ENCODE results near the gene CDH19.

The CDH19 gene

GRCh38 chr18:66566616-66567015 lies 37.3 kb downstream of the CDH19 start:
- 81 to 86% methylated on average over 3 of the region's 5 CpGs for WGBS, 2 experiments (ENCODE audit: insufficient coverage in 2 of 2)
- H3K4me3 ChIP-seq (ENCODE audit: extremely low read depth, insufficient read depth, low read length, poor library complexity, severe bottlenecking), result no peak overlapping the region
- H3K36me3 ChIP-seq (ENCODE audit: control insufficient read depth, insufficient read depth, low read length), result no peaks in the 10 kb centered on the region
- no peaks in the 10 kb centered on the region for H3K9me3 ChIP-seq (ENCODE audit: control insufficient read depth, low read length)
- H3K4me1 ChIP-seq (ENCODE audit: control insufficient read depth, insufficient read depth, low read length, poor library complexity, severe bottlenecking), result no peaks in the 10 kb centered on the region
- H3K27ac ChIP-seq (ENCODE audit: low read depth, low read length, severe bottlenecking), result no peak overlapping the region

- Histone ChIP-seq H3K4me3 (ENCODE audit: extremely low read depth, insufficient read depth, low read length, poor library complexity, severe bottlenecking) (no peak overlapping the region), H3K4me1 (ENCODE audit: control insufficient read depth, insufficient read depth, low read length, poor library complexity, severe bottlenecking) (no peaks in the 10 kb centered on the region), H3K27ac (ENCODE audit: low read depth, low read length, severe bottlenecking) (no peak overlapping the region), H3K9me3 (ENCODE audit: control insufficient read depth, low read length) (no peaks in the 10 kb centered on the region), H3K36me3 (ENCODE audit: control insufficient read depth, insufficient read depth, low read length) (no peaks in the 10 kb centered on the region)
Observed at GRCh38 chr18:66564236-66564635, 39.7 kb downstream of the CDH19 start.

GRCh38 chr18:66562279-66562678 lies 41.6 kb downstream of the CDH19 start:
- Histone ChIP-seq H3K36me3 (ENCODE audit: control insufficient read depth, insufficient read depth, low read length) (no peaks in the 10 kb centered on the region), H3K4me3 (ENCODE audit: extremely low read depth, insufficient read depth, low read length, poor library complexity, severe bottlenecking) (no peak overlapping the region), H3K4me1 (ENCODE audit: control insufficient read depth, insufficient read depth, low read length, poor library complexity, severe bottlenecking) (no peaks in the 10 kb centered on the region), H3K27ac (ENCODE audit: low read depth, low read length, severe bottlenecking) (no peak overlapping the region), H3K9me3 (ENCODE audit: control insufficient read depth, low read length) (no peaks in the 10 kb centered on the region)
- 74 to 82% methylated on average over 4 of the region's 6 CpGs for WGBS, 2 experiments (ENCODE audit: insufficient coverage in 2 of 2)

GRCh38 chr18:66560094-66560493 lies 43.8 kb downstream of the CDH19 start:
- H3K4me1 ChIP-seq (ENCODE audit: control insufficient read depth, insufficient read depth, low read length, poor library complexity, severe bottlenecking), result no peaks in the 10 kb centered on the region
- 100% methylated on average over 2 of the region's 4 CpGs; no CpG with 5 or more reads in 1 of the 2 experiments for WGBS, 2 experiments (ENCODE audit: insufficient coverage in 2 of 2)

GRCh38 chr18:66558773-66559172 lies 45.1 kb downstream of the CDH19 start:
- no peaks in the 10 kb centered on the region for H3K9me3 ChIP-seq (ENCODE audit: control insufficient read depth, low read length)
- WGBS, 2 experiments (ENCODE audit: insufficient coverage in 2 of 2), result 100% methylated on average over 1 of the region's 5 CpGs; no CpG with 5 or more reads in 1 of the 2 experiments
- H3K27ac ChIP-seq (ENCODE audit: low read depth, low read length, severe bottlenecking), result no peak overlapping the region

More at GRCh38 chr18:66560094-66560493, 43.8 kb downstream of the CDH19 start:
- H3K9me3 ChIP-seq (ENCODE audit: control insufficient read depth, low read length), result no peaks in the 10 kb centered on the region
- no peak overlapping the region for H3K27ac ChIP-seq (ENCODE audit: low read depth, low read length, severe bottlenecking)
- no peaks in the 10 kb centered on the region for H3K36me3 ChIP-seq (ENCODE audit: control insufficient read depth, insufficient read depth, low read length)
- no peak overlapping the region for H3K4me3 ChIP-seq (ENCODE audit: extremely low read depth, insufficient read depth, low read length, poor library complexity, severe bottlenecking)

GRCh38 chr18:66557091-66557490 lies 46.8 kb downstream of the CDH19 start:
- Histone ChIP-seq H3K4me1 (ENCODE audit: control insufficient read depth, insufficient read depth, low read length, poor library complexity, severe bottlenecking) (no peaks in the 10 kb centered on the region), H3K4me3 (ENCODE audit: extremely low read depth, insufficient read depth, low read length, poor library complexity, severe bottlenecking) (no peak overlapping the region), H3K27ac (ENCODE audit: low read depth, low read length, severe bottlenecking) (no peak overlapping the region), H3K9me3 (ENCODE audit: control insufficient read depth, low read length) (no peaks in the 10 kb centered on the region), H3K36me3 (ENCODE audit: control insufficient read depth, insufficient read depth, low read length) (no peaks in the 10 kb centered on the region)

More at GRCh38 chr18:66558773-66559172, 45.1 kb downstream of the CDH19 start:
- Histone ChIP-seq H3K36me3 (ENCODE audit: control insufficient read depth, insufficient read depth, low read length) (no peaks in the 10 kb centered on the region), H3K4me1 (ENCODE audit: control insufficient read depth, insufficient read depth, low read length, poor library complexity, severe bottlenecking) (no peaks in the 10 kb centered on the region), H3K4me3 (ENCODE audit: extremely low read depth, insufficient read depth, low read length, poor library complexity, severe bottlenecking) (no peak overlapping the region)

GRCh38 chr18:66555585-66555984 lies 48.3 kb downstream of the CDH19 start:
- Histone ChIP-seq H3K36me3 (ENCODE audit: control insufficient read depth, insufficient read depth, low read length) (no peaks in the 10 kb centered on the region), H3K9me3 (ENCODE audit: control insufficient read depth, low read length) (no peaks in the 10 kb centered on the region), H3K27ac (ENCODE audit: low read depth, low read length, severe bottlenecking) (no peak overlapping the region), H3K4me1 (ENCODE audit: control insufficient read depth, insufficient read depth, low read length, poor library complexity, severe bottlenecking) (no peaks in the 10 kb centered on the region), H3K4me3 (ENCODE audit: extremely low read depth, insufficient read depth, low read length, poor library complexity, severe bottlenecking) (no peak overlapping the region)
- 93 to 100% methylated on average over 2 of the region's 2 CpGs for WGBS, 2 experiments (ENCODE audit: insufficient coverage in 2 of 2)

- Histone ChIP-seq H3K4me3 (ENCODE audit: extremely low read depth, insufficient read depth, low read length, poor library complexity, severe bottlenecking) (no peak overlapping the region), H3K36me3 (ENCODE audit: control insufficient read depth, insufficient read depth, low read length) (no peaks in the 10 kb centered on the region), H3K9me3 (ENCODE audit: control insufficient read depth, low read length) (no peaks in the 10 kb centered on the region), H3K27ac (ENCODE audit: low read depth, low read length, severe bottlenecking) (no peak overlapping the region), H3K4me1 (ENCODE audit: control insufficient read depth, insufficient read depth, low read length, poor library complexity, severe bottlenecking) (no peaks in the 10 kb centered on the region)
- WGBS, 2 experiments (ENCODE audit: insufficient coverage in 2 of 2), result no CpG with 5 or more reads among the region's 1 CpG
Observed at GRCh38 chr18:66553824-66554223, 50.1 kb downstream of the CDH19 start.

- no peak overlapping the region for H3K4me3 ChIP-seq (ENCODE audit: extremely low read depth, insufficient read depth, low read length, poor library complexity, severe bottlenecking)
- H3K36me3 ChIP-seq (ENCODE audit: control insufficient read depth, insufficient read depth, low read length), result no peaks in the 10 kb centered on the region
- no peaks in the 10 kb centered on the region for H3K9me3 ChIP-seq (ENCODE audit: control insufficient read depth, low read length)
- no peaks in the 10 kb centered on the region for H3K4me1 ChIP-seq (ENCODE audit: control insufficient read depth, insufficient read depth, low read length, poor library complexity, severe bottlenecking)
- WGBS, 2 experiments (ENCODE audit: insufficient coverage in 2 of 2), result 79 to 97% methylated on average over 3 of the region's 3 CpGs
- no peak overlapping the region for H3K27ac ChIP-seq (ENCODE audit: low read depth, low read length, severe bottlenecking)
Observed at GRCh38 chr18:66550366-66550765, 53.5 kb downstream of the CDH19 start.

GRCh38 chr18:66548747-66549146 lies 55.1 kb downstream of the CDH19 start:
- Histone ChIP-seq H3K4me3 (ENCODE audit: extremely low read depth, insufficient read depth, low read length, poor library complexity, severe bottlenecking) (no peak overlapping the region), H3K9me3 (ENCODE audit: control insufficient read depth, low read length) (no peaks in the 10 kb centered on the region), H3K27ac (ENCODE audit: low read depth, low read length, severe bottlenecking) (no peak overlapping the region), H3K4me1 (ENCODE audit: control insufficient read depth, insufficient read depth, low read length, poor library complexity, severe bottlenecking) (no peaks in the 10 kb centered on the region), H3K36me3 (ENCODE audit: control insufficient read depth, insufficient read depth, low read length) (no peaks in the 10 kb centered on the region)
- 52 to 60% methylated on average over 1 to 2 of the region's 3 CpGs for WGBS, 2 experiments (ENCODE audit: insufficient coverage in 2 of 2)

- H3K36me3 ChIP-seq (ENCODE audit: control insufficient read depth, insufficient read depth, low read length), result no peaks in the 10 kb centered on the region
- 64 to 80% methylated on average over 2 of the region's 4 CpGs for WGBS, 2 experiments (ENCODE audit: insufficient coverage in 2 of 2)
- H3K4me3 ChIP-seq (ENCODE audit: extremely low read depth, insufficient read depth, low read length, poor library complexity, severe bottlenecking), result no peak overlapping the region
- no peak overlapping the region for H3K27ac ChIP-seq (ENCODE audit: low read depth, low read length, severe bottlenecking)
- H3K4me1 ChIP-seq (ENCODE audit: control insufficient read depth, insufficient read depth, low read length, poor library complexity, severe bottlenecking), result no peaks in the 10 kb centered on the region
- H3K9me3 ChIP-seq (ENCODE audit: control insufficient read depth, low read length), result no peaks in the 10 kb centered on the region
Observed at GRCh38 chr18:66534110-66534509, 69.8 kb downstream of the CDH19 start.

GRCh38 chr18:66533693-66534092 lies 70.2 kb downstream of the CDH19 start:
- no peaks in the 10 kb centered on the region for H3K9me3 ChIP-seq (ENCODE audit: control insufficient read depth, low read length)
- H3K4me3 ChIP-seq (ENCODE audit: extremely low read depth, insufficient read depth, low read length, poor library complexity, severe bottlenecking), result no peak overlapping the region
- no CpG with 5 or more reads among the region's 1 CpG for WGBS, 2 experiments (ENCODE audit: insufficient coverage in 2 of 2)
- no peaks in the 10 kb centered on the region for H3K4me1 ChIP-seq (ENCODE audit: control insufficient read depth, insufficient read depth, low read length, poor library complexity, severe bottlenecking)
- H3K27ac ChIP-seq (ENCODE audit: low read depth, low read length, severe bottlenecking), result no peak overlapping the region
- no peaks in the 10 kb centered on the region for H3K36me3 ChIP-seq (ENCODE audit: control insufficient read depth, insufficient read depth, low read length)
